Spleen (tissue), 7 donors: Measurements from ENCODE around the gene PRIMA1.

ENCODE experiments used
- CTCF ChIP-seq, 11 experiments: fragments of 200-600 bp in 7 of 11; fragments of 450-650 bp in 4 of 11; sonication (generic) in 4 of 11; IDR thresholded peaks in 8 of 11; conservative IDR thresholded peaks in 3 of 11; 1 replicate in 7 of 11; 2 replicates in 4 of 11; pipeline versions ENCODE4 v1.4.0 to v1.8.0; 2016 to 2021; ENCODE audit warnings: antibody characterized with exemption in 11 of 11, inconsistent platforms in 4 of 11, mild to moderate bottlenecking in 1 of 11
- POLR2A ChIP-seq, 3 donors: fragments of 450-650 bp; IDR thresholded peaks; one replicate each; pipeline ENCODE4 v1.5.1; 2017; ENCODE audit warnings: antibody characterized with exemption in 3 of 3, mild to moderate bottlenecking in 1 of 3
- donor health status: DM: no; HTN: no; CAD: no; lungs with moderate emphysema.
- donor health status: DM: no; HTN: no; CAD: no.
- donor health status: DM: no; HTN: no; CAD: no.

DNA sequence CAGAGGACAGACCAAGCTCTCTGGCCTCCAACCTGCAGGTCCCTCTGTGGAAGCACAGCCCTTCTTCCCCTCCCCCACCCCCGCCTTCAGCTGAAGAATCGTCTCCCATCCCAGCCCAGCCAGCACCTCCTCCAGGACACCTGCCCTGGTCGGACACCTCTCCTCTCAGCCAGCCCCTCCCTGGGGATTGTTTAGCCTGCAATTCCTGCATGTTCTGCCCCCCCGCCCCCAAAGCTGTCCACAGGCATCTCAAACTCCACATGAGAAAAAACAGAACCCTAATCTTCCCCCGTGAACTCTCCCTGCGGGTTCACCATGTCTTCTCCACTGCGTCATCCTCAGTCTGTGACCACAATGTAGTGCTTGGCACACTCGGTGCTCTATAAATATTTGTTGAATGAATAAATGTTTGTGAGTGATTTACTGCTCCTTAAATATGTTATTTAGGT, 24.1 kb downstream of the PRIMA1 start:
- TF ChIP-seq POLR2A (IDR thresholded peaks at IDR 0.05) (no peak), CTCF (IDR thresholded peaks at IDR 0.05 in 8 of 11, conservative IDR thresholded peaks at IDR 0.05 in 3 of 11) (no peak)
